HepG2 (cell line): Measurements from ENCODE around the gene KIF3C. TPM values are rescaled to one million over a fixed set of nuclear protein-coding genes. Genes with fewer than 3 reads are reported as not detected.

Experiments
- ARNTL ChIP-seq: sonication (generic); formaldehyde crosslinking; IDR thresholded peaks from 2 replicates; pipeline ENCODE4 v1.4.0; 2020; ENCODE audit warnings: mild to moderate bottlenecking, missing genetic modification reagents
- ATAD3A ChIP-seq: sonication (generic); formaldehyde crosslinking; IDR thresholded peaks from 2 replicates; pipeline ENCODE4 v1.4.0; 2020; ENCODE audit warnings: missing genetic modification reagents
- ATF2 ChIP-seq: sonication (generic); formaldehyde crosslinking; IDR thresholded peaks from 2 replicates; pipeline ENCODE4 v1.4.0; 2020; ENCODE audit warnings: missing genetic modification reagents
- EP300 ChIP-seq, 3 experiments: sonication (generic) in 1 of 3; formaldehyde crosslinking in 1 of 3; IDR thresholded peaks; 2 replicates each; pipeline versions ENCODE4 v1.5.1 to v1.6.1; 2011 to 2020; ENCODE audit warnings: low read depth in 2 of 3, low read length in 2 of 3, borderline replicate concordance in 1 of 3, improper control_type of control experiment in 1 of 3, mild to moderate bottlenecking in 1 of 3, missing genetic modification reagents in 1 of 3, moderate library complexity in 1 of 3
- FOSL2 ChIP-seq: sonication (generic); formaldehyde crosslinking; IDR thresholded peaks from 2 replicates; pipeline ENCODE4 v1.4.0; 2020; ENCODE audit warnings: missing genetic modification reagents
- FOXP1 ChIP-seq, 2 experiments: fragments of 450-650 bp in 1 of 2; IDR thresholded peaks; 2 replicates each; pipeline ENCODE4 v1.6.1; 2017 to 2018; ENCODE audit warnings: antibody characterized with exemption in 1 of 2
- GATA4 ChIP-seq: sonication (generic); IDR thresholded peaks from 2 replicates; pipeline ENCODE4 v1.6.1; 2016; ENCODE audit warnings: antibody characterized with exemption, low read depth, borderline replicate concordance
- GRHL1 ChIP-seq: sonication (generic); formaldehyde crosslinking; conservative IDR thresholded peaks from 2 replicates; pipeline ENCODE4 v1.8.0; 2022; ENCODE audit warnings: missing genetic modification reagents
- ISX ChIP-seq: sonication (generic); formaldehyde crosslinking; conservative IDR thresholded peaks from 2 replicates; pipeline ENCODE4 v1.5.0; 2020; ENCODE audit warnings: missing genetic modification reagents
- MIER3 ChIP-seq: IDR thresholded peaks from 2 replicates; pipeline ENCODE4 v1.6.1; 2016; ENCODE audit warnings: missing compliant biosample characterization, borderline replicate concordance
- MNT ChIP-seq: fragments of 450-650 bp; IDR thresholded peaks from 2 replicates; pipeline ENCODE4 v1.6.1; 2016
- ZBTB34 ChIP-seq: sonication (generic); formaldehyde crosslinking; IDR thresholded peaks from 2 replicates; pipeline ENCODE4 v1.8.0; 2022; ENCODE audit warnings: mild to moderate bottlenecking, missing genetic modification reagents
- ZFP36L1 ChIP-seq: sonication (generic); formaldehyde crosslinking; IDR thresholded peaks from 2 replicates; pipeline ENCODE4 v1.8.0; 2022; ENCODE audit warnings: mild to moderate bottlenecking, missing genetic modification reagents, moderate library complexity
- ZNF30 ChIP-seq: sonication (generic); formaldehyde crosslinking; IDR thresholded peaks from 2 replicates; pipeline ENCODE4 v1.5.0; 2020; ENCODE audit warnings: mild to moderate bottlenecking, missing genetic modification reagents
- ZNF34 ChIP-seq: sonication (generic); formaldehyde crosslinking; IDR thresholded peaks from 2 replicates; pipeline ENCODE4 v1.4.0; 2020; ENCODE audit warnings: mild to moderate bottlenecking, missing genetic modification reagents, borderline replicate concordance
- ZNF552 ChIP-seq: sonication (generic); formaldehyde crosslinking; IDR thresholded peaks from 2 replicates; pipeline ENCODE4 v1.9.0; 2022; ENCODE audit warnings: missing genetic modification reagents, mild to moderate bottlenecking, borderline replicate concordance
- ZNF569 ChIP-seq: sonication (generic); formaldehyde crosslinking; IDR thresholded peaks from 2 replicates; pipeline ENCODE4 v1.5.0; 2020; ENCODE audit warnings: mild to moderate bottlenecking, missing genetic modification reagents, moderate library complexity, borderline replicate concordance
- ZNF737 ChIP-seq: sonication (generic); formaldehyde crosslinking; IDR thresholded peaks from 2 replicates; pipeline ENCODE4 v1.5.0; 2020; ENCODE audit warnings: missing genetic modification reagents, mild to moderate bottlenecking, borderline replicate concordance
- ZNF746 ChIP-seq: sonication (generic); formaldehyde crosslinking; IDR thresholded peaks from 2 replicates; pipeline ENCODE4 v1.8.0; 2022; ENCODE audit warnings: mild to moderate bottlenecking, missing genetic modification reagents
- ZNF768 ChIP-seq: sonication (generic); formaldehyde crosslinking; IDR thresholded peaks from 2 replicates; pipeline ENCODE4 v1.4.0; 2020; ENCODE audit warnings: missing genetic modification reagents
- ZNF775 ChIP-seq: sonication (generic); formaldehyde crosslinking; IDR thresholded peaks from 2 replicates; pipeline ENCODE4 v1.4.0; 2020; ENCODE audit warnings: missing genetic modification reagents, mild to moderate bottlenecking, moderate library complexity, borderline replicate concordance
- ZNF790 ChIP-seq: sonication (generic); formaldehyde crosslinking; IDR thresholded peaks from 2 replicates; pipeline ENCODE4 v1.8.0; 2022; ENCODE audit warnings: missing genetic modification reagents, mild to moderate bottlenecking, borderline replicate concordance
- ZSCAN20 ChIP-seq: sonication (generic); formaldehyde crosslinking; IDR thresholded peaks from 2 replicates; pipeline ENCODE4 v1.4.0; 2020; ENCODE audit warnings: missing genetic modification reagents, mild to moderate bottlenecking, borderline replicate concordance
- polyA plus RNA-seq, 8 experiments: library from polyadenylated mRNA; depleted of rRNA in 3 of 8; stranded (reverse) in 7 of 8; unstranded in 1 of 8; fragments of >200 nt; fragmentation: Illumina TruSeq in 4 of 8; extraction: Trizol in 4 of 8; gene quantifications; 2 replicates each; pipeline versions ENCODE4 v1.2.1 to v1.2.3, GENCODE V29; 2011 to 2016; ENCODE audit warnings: low read depth in 4 of 8, missing spikeins in 1 of 8, mixed read lengths in 1 of 8; ENCODE audit not compliant: insufficient read depth in 1 of 8
- total RNA-seq, 5 experiments: library from RNA; depleted of rRNA; stranded (reverse); fragments of >200 nt; fragmentation: Illumina TruSeq; extraction: Trizol; gene quantifications; 2 replicates each; pipeline ENCODE4 v1.2.3, GENCODE V29; 2016; ENCODE audit warnings: low read depth in 1 of 5

The KIF3C gene
- total and polyA plus RNA-seq, 2 of the 13 experiments (the other 11 are each of a cell fraction or from before 2014, with no cell fraction given) = 3.6 to 4.9 TPM

- TF ChIP-seq ZNF34 (CRISPR knock-in tag) = no peak
- no peak for TF ChIP-seq GRHL1 (CRISPR knock-in tag)
- peak; percentile 77; the same call in 1 of the 2 replicates for TF ChIP-seq GATA4
- TF ChIP-seq ZNF30 (CRISPR knock-in tag) = 0 out of 2 replicates have a peak, but pooled peaks have one; percentile 33
- TF ChIP-seq MNT = peak; percentile 57; the same call in 1 of the 2 replicates
- TF ChIP-seq ZNF737 (CRISPR knock-in tag) = no peak
- TF ChIP-seq ZSCAN20 = no peak
- 0 out of 2 replicates have a peak, but pooled peaks have one; percentile 17 for TF ChIP-seq MIER3 (CRISPR knock-in tag)
- no peak for TF ChIP-seq ARNTL (CRISPR knock-in tag)
- no peak for TF ChIP-seq ZNF768 (CRISPR knock-in tag)
- TF ChIP-seq ZNF775 (CRISPR knock-in tag) = no peak
- TF ChIP-seq ZNF746 (CRISPR knock-in tag) = no peak
- peak; percentile 93 for TF ChIP-seq FOSL2 (CRISPR knock-in tag)
- no peak for TF ChIP-seq ZNF569 (CRISPR knock-in tag)
- no peak for TF ChIP-seq ZNF552 (CRISPR knock-in tag)
- TF ChIP-seq ZBTB34 (CRISPR knock-in tag) = no peak
- TF ChIP-seq ATAD3A = no peak
- peak in 1 of 2 experiments; percentile 66; a peak in 3 of 4 replicates for TF ChIP-seq EP300 (IDR thresholded peaks at IDR 0.05; ENCODE audit: low read depth in 2 of 2, low read length in 2 of 2)
- no peak for TF ChIP-seq EP300 (CRISPR knock-in tag; IDR thresholded peaks at IDR 0.05; ENCODE audit: borderline replicate concordance)
- TF ChIP-seq ISX (CRISPR knock-in tag) = no peak
- no peak for TF ChIP-seq FOXP1 (IDR thresholded peaks at IDR 0.05)
- peak; percentile 81 for TF ChIP-seq FOXP1 (CRISPR knock-in tag; IDR thresholded peaks at IDR 0.05)
- TF ChIP-seq ATF2 (CRISPR knock-in tag) = peak; percentile 47; the same call in 1 of the 2 replicates
- TF ChIP-seq ZNF790 = no peak
- TF ChIP-seq ZFP36L1 (CRISPR knock-in tag) = no peak
These were observed 29.9 kb upstream of the KIF3C start (continued) for GRCh38 chr2:26011990-26012856.
